HG02588 (cell line): ENCODE data around the gene GNAT2.

ENCODE experiments used
- ATAC-seq: cut with Tn5 transposase; IDR thresholded peaks from one replicate; pipeline ENCODE4 v1.9.1; 2021; ENCODE audit warnings: mild to moderate bottlenecking, moderate library complexity; ENCODE audit not compliant: unreplicated experiment

The GNAT2 gene

DNA sequence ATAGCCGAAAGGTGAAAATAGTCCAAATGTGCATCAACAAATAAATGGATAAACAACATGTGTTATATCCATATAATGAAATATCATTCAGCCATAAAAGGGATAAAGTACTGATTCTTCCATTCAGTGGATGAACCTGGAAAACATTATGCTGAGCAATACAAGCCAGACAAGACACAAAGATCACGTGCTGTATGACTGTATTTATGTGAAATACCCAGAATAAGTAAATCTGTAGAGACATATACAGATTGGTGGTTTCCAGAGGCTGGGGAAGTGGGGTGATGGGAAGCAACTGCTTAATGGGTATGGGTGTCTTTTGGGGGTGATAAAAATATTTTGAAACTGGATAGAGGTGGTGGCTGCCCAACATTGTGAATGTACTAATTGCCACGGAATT lies 23.2 kb upstream of the GNAT2 start:
- no peak for ATAC-seq

DNA sequence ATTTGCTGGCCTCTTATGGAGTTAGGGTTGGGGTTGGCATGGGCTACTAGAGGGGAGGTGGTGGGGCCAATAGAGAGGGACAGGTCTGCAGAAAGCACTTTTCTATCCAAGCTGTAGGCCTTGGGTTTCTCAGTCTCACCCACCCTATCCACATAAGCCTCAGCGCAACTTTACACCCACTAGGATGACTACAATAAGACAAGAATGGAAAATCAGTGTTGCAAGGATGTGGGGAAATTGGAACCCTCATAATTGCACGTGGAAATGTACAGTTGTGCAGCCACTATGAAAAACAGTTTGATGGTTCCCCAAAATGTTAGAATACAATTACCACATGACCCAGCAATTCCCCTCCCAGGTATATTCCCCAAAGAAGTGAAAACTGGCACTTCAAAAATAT lies 22.4 kb upstream of the GNAT2 start:
- no peak for ATAC-seq

DNA sequence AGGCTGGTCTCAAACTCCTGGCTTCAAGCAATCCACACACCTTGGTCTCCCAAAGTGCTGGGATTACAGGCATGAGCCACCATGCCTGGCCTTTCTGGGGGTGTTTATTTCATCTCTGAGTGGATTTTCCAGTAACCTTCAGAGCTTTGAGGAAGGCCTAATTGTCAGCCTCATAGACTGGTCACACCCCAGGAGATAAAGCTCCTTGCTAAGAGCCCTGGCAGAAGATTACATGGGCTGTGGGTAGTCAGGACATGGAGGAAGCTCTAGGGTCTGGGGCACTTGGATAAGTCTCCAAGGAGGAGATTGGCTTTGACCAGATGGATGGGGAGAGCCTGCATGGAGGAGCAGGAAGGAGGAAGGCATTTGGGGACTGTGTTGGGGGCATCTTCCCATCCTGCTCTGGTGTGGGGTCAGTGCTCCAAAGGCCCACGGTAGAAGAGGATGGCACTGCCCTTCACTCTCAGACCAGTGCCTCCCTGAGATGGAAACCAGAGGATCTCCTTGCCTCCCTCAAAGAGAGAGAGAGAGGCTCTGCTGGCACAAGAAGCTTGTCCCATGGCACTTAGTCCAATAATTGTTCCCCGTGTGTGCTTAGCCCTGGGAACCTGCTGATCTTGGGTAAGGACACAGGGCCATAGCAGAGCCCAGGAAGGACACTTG lies 21.8 kb upstream of the GNAT2 start:
- ATAC-seq: no peak

DNA sequence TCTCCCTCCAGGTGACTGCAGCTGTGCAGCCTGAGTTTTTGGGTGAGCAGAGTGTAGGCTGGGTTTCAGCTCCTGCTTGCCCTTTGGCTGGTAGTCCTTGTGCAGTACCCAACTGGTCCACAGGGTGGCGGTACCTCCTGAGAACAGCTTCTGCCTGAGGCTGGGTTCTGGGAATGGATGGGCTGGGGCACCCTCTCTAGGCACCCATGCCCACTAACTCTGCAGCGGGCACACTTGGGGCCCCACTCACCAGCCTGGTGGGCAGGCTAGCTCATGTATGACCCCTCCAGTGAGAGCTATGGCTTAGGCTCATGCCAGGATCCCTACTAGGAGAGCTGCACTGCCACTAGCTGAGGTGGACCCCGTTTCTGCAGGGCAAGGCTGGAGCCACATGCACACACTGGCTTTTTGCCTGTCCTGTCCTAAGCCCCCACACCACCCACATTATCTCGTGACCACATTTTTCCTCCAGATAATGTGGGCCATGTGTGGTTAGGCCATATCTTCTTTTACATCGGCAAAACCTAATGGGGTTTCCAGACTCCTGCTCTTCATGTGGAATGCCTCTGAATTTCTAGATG lies 21.0 kb upstream of the GNAT2 start:
- ATAC-seq: peak; percentile 62

DNA sequence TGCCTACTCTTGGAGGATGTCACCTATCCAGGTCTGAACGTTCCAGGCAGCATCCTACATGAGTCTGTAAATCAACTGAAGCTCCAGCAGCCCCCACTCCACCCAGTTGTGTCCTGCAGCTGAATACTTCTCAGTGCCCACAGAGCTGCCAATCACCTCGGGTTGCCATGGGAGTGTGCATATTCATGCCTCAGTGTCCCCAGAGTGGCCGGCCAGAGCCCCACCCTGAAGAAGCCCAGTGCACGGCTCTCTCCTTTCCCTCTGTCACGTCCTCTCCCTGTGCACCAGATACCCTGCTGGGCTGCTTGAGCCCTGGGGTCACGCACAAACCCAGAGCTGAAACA lies 20.4 kb upstream of the GNAT2 start:
- no peak for ATAC-seq

DNA sequence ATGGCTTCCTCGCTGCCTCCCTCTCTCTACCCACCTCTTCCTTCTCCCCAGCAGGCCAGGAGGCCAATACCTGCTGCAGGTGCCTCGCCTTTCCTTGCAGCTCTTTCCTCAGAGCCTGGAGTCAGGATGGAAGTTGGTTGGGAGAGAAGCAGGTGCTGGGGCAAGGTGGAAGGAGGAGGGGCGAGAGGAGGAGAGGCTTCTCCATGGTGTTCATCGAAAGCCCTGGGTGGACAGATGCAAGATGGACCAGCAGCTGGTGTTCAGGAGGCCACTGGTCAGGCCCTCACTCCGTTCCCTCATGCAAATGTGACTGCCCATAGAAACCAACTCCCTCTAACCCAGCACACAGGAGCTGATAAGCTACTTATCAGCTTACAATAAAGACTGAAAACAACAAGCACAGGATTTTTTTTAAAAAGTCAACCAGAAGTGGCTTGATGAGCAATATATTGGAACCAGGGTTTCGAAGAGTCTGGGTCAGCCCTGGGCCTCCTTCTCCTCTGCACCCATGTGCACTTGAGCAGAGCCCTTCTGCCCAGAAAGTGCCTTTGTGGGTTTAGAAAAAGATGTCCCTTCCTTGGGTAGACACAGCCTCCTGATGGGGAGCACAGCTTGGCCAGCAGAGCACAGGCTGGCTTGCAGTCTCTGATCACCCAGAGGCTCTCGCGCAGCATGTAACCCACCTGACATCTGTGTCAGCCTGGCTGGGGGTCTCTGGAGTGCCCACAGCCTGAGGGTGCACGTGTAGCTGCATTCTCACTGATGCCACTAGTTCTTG lies 19.8 kb upstream of the GNAT2 start:
- no peak for ATAC-seq

DNA sequence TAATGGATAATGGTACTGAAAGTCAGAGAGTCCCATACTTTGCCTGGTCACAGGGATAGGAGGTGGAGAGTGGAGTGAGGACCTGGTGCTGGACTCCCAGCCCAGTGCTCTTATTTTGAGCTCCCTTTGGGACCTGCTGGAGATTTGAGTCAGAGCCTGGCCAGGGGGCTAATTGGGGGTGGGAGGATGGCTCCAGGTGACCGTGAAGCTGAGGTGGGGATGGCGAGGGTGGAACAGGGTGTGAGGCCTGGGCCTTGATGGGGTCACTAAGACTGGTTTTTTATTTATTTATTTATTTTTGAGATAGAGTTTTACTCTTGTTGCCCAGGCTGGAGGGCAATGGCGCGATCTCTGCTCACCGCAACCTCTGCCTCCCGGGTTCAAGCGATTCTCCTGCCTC lies 18.0 kb upstream of the GNAT2 start:
- ATAC-seq: no peak

DNA sequence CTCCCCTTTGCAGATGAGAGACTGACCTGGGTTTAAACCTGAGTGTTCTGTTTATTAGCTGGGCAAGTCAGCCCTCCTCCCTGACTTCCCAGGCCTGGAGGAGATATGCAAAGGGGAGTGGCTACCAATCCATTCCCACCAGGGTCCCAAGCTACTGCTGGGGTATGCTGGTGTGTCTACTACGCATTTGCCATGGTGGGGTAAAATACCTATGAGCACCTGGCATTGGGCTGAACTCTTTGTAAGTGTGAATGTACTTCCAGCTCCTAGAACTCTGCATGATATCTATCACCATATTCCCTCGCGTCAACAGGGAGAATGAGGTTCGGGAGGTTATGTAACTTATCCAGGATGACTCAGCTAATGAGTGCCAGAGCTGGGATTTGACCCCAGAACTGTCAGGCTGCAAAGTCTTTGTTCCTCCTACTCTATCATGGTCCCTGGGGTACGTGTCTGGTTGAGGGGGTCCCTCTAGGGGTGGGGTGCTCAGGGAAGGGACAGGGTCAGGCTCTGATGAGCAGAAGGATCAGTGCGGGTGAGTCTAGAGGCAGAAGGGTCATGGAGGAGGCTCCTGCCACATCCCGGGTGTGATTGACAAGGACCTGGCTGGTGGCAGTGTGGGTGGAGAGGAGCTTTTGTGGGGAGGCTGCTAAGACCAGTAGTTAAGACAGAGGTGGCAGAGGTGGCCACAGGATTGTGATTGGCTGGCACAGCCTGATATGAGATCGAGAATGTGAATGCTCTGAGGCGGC lies 17.0 kb upstream of the GNAT2 start:
- no peak for ATAC-seq

DNA sequence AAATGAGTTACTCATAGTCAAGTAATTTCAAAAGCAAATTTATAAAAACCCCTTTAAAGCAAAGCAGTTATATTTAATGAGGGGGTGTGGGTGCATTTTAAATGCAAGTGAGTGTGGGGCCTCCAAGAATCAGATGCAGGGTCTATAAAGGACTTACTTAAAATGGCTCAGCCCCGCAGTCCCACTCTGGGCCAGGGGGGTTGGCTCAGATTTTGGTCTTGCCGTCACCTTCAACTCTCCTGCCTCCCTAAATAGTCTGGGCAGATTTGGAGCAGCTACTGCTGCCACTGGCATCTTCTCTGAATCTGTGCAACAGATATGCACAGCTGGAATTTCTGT lies 16.4 kb upstream of the GNAT2 start:
- no peak for ATAC-seq

DNA sequence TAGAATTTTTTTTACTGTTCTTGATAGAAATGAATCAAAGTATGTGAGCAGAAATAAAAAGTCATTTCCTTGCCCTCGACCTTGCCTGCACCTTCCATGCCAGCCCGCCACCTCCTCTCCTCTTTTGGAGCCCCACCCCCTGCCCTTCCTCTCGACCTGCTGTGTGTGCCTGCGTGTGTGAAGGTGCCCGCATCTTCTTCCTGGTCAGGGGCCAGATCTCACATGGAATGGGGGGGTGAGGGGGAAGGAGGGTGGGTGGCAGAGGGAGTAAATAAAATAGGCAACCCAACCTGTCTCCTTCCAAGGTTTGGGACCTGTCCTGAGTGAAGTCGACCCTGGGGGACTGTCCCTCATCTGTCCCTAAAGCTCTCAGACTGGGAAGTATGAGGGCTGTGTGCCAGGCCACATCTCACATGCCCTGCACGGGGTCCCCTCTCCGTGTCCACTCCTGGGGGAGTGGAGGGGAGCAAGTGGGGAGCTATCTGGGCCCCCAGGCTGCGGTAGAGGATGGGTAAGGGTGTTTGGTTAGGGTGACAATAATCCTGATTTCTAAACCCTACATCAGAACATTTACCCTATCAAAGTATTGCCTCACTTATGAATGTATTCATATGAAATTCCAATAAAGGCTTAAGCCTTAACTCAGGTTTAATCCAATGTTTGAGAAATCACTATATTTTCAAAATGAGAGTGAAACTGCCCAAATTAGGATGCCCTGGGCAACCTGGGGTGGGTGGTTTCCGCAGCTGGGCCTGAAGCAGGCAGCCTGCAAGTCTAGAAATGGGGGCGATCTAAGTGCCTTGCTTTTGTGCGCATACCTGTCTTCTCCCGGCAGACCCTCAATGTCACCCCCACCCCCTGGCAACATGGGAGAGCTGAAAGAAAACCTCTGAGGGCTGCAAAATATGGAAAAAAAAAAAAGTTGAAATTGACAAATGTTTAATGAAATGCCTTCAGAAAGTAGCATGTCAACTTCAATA lies 15.6 kb upstream of the GNAT2 start:
- no peak for ATAC-seq

DNA sequence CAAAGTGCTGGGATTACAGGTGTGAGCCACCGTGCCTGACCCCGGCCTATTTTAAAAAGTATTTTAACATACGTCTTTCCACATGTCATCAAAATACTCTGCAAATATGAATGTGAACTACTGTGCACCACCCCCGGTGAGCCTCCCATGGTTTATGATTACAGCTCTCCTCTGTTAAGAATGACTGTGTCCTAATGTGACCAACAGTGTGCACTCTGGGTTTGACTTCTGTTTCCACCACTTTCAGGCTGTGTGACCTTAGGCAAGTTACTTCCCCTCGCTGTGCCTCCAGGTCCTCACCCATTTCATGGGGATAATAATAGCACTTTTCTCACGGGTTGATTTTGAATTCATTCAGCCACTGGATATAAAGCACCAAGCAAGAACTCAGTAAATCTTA lies 14.9 kb upstream of the GNAT2 start:
- ATAC-seq: no peak

DNA sequence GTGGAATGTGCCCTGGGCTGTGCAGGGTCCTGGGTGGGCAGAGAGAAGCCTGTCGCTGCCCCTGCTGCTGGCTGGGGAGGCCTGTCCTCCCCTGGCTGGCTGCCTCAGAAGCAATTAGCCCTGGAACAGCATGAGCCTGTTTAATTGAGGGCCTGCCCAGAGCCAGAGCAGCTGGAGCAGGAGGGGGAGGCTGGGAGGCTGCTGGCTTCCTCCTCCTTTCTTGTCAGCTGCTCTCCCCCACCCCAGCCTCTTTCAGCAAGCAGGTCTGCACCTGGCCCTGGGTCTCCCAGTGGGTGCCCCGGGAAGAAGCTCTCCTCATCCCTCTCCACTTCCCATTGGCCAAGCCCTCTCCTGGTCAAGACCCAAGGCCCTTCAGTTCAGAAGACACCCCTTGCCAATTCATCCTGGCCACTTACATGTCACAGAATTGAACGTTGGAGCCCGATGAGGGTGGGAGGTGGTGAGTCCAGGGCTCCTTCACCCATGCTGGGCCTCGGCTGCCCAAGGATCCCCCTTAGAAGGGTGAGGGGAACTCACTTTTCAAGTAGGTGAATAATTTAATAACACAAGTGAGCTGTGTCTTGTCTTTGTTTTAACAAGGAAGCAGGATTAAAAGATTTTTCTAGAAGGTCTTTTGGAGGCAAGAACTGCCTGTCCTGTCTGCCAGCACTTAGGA lies 13.4 kb upstream of the GNAT2 start:
- ATAC-seq: no peak

DNA sequence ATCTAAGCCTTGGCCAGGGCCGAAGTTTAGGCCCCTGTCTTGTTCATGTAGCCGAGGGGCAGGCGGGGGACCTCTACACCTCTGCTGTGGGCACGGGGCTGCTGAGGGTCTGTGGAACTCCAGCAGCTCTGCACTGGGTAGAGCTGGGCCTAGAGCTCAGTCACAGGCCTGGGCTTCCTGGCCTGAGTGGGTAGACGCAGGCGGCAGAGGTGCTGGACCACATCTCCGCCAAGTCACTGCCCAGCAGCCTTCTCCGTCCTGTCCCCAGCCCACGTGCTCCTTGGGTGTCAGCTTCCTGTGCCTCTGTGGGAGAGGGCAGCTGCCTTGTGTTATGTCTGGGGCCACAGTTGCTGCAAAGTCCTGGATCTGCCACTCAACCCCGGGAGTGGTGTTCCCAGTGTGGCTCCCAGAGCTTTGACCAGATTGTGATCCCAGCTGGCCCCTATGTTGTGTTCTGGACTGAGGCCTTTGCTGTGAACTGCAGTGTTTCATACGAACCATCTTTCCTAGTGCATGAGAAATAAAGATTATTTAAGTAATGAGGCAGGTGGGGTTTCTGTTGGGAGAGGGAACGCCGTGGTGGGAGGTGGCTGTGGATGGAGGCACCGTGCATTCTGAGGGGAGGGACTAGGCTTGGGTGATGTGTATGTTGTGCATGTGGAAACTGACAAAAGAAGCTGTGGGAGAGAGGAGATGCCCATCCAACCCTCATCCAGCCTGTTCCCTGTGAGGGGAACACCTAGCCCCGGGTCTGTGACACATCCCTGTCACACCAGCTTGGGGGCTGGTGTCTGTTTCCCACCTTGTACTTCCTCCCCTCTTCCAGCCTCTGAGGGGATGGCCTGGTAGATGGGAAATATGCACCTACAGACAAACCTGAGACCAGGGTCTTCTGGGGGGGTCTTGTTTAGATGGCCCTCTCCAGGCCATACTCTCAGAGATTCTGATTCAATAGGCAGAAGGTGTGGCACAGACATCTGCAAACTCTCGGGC lies 12.4 kb upstream of the GNAT2 start:
- ATAC-seq: no peak

DNA sequence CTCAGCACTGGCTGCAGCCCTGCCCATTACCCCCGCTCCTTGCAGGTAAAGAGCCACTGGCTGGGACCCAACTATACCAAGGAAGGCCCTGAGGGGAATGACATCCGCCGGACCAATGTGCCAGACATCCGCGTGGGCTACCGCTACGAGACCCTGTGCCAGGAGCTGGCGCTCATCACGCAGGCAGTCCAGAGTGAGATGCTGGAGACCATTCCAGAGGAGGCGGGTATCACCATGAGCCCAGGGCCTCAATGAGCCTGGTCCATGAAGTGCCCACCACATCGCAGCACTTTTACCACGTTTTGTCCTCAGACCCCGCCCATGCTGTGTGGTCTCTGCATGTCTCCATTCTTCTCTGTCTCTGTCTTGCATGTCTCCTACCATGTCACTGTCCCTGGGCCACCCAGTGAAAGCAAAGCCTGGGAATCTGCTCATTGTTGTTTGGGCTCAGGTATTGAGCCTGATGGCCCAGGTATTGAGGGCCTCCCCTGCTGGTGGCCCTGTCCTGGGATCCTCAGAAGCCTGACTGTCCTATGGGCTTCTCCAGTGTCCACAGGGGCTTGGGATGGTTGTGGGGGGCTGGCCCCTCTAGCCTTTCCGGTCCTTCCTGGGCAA lies 11.6 kb upstream of the GNAT2 start:
- ATAC-seq: no peak

DNA sequence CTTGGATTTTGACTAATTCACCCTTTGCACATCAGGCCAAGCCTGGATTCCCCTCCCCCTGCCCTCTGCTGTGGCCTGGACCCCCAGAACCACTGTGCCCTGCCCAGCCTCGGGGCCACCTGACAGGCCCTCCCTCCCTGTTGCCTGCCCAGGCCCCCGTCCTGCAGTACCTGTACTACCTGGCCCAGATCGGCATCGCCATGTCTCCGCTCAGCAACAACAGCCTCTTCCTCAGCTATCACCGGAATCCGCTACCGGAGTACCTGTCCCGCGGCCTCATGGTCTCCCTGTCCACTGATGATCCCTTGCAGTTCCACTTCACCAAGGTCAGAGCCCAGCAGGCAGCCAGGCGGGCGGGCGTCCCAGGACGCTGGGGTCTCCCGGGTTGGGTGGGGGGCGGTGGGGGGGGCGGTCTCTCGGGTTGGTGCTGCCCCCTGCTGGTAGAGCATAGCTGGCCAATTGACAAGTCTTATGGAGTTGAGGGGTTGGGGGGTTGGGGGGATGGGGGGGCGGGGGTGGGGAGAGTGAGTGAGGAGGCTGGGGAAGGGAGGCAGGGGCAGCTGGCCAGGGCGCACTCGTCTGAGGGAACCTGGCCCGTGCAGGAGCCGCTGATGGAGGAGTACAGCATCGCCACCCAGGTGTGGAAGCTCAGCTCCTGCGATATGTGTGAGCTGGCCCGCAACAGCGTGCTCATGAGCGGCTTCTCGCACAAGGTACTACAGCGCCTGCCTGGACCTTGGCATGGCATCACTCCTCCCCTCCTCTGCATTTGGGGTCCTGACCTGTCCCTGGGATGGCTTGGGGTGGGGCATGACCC lies 10.9 kb upstream of the GNAT2 start:
- ATAC-seq: no peak

DNA sequence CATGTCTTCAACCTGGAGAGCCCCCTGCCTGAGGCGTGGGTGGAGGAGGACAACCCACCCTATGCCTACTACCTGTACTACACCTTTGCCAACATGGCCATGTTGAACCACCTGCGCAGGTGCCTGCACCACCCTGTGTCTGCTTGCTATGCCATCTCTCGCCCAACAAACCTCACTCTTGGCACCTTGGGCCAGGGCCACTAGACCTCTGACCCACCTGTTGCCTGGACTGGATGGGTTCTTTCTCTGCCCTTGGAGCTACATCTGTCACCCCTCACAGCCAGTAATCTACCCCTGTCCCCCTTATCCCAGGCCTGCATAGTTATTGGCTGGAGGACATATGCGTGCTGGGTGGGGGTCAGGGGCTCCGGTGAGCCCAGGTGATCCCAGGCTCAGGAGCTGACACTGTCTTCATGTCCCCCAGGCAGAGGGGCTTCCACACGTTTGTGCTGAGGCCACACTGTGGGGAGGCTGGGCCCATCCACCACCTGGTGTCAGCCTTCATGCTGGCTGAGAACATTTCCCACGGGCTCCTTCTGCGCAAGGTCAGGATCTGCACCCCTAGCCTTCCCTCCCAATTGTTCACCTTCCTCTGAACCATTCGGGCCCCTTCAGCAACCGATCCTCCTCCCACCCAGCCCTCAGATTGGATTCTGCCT lies 10.1 kb upstream of the GNAT2 start:
- no peak for ATAC-seq
